Breast epithelium (tissue), 4 donors: ENCODE measurements around the gene RINL. TPM values are rescaled to one million over a fixed set of nuclear protein-coding genes. Genes with fewer than 3 reads are reported as not detected.

Experiments used
- DNase-seq, 2 donors: peaks; one replicate each; pipeline ENCODE4 v3.0.0-alpha.2; 2019; ENCODE audit warnings: low spot score in 2 of 2
- H3K27ac ChIP-seq, 2 donors: fragments of 200-600 bp; sonication (generic) in 1 of 2; one replicate each; pipeline ENCODE4 v1.5.1; 2016 to 2019; ENCODE audit warnings: mild to moderate bottlenecking in 1 of 2
- H3K27me3 ChIP-seq, 2 donors: fragments of 200-600 bp; sonication (generic) in 1 of 2; one replicate each; pipeline versions ENCODE4 v1.5.1 to v1.6.0; 2017 to 2019; ENCODE audit warnings: control low read depth in 1 of 2, mild to moderate bottlenecking in 1 of 2
- H3K36me3 ChIP-seq: fragments of 200-600 bp; one replicate; pipeline ENCODE4 v1.5.1; 2019
- H3K4me1 ChIP-seq, 2 donors: fragments of 200-600 bp; sonication (generic); one replicate each; pipeline ENCODE4 v1.5.1; 2016 to 2019; ENCODE audit warnings: control low read depth in 1 of 2
- H3K4me3 ChIP-seq, 3 donors: fragments of 200-600 bp; sonication (generic); 1 replicate in 2 of 3; 2 replicates in 1 of 3; pipeline ENCODE4 v1.5.1; 2016 to 2019; ENCODE audit warnings: mild to moderate bottlenecking in 3 of 3, moderate library complexity in 2 of 3
- H3K9me3 ChIP-seq, 2 donors: fragments of 200-600 bp; sonication (generic) in 1 of 2; one replicate each; pipeline ENCODE4 v1.5.1; 2016 to 2019; ENCODE audit warnings: control low read depth in 1 of 2
- POLR2A ChIP-seq: fragments of 450-650 bp; IDR thresholded peaks from one replicate; pipeline ENCODE4 v1.6.1; 2016; ENCODE audit warnings: antibody characterized with exemption, mild to moderate bottlenecking, moderate library complexity
- POLR2AphosphoS5 ChIP-seq, 3 donors: sonication (generic); formaldehyde crosslinking; IDR thresholded peaks; one replicate each; pipeline ENCODE4 v1.6.1; 2017; ENCODE audit warnings: antibody characterized with exemption in 3 of 3
- intact Hi-C: fragments of 100-400 bp; cut with DNase I; formaldehyde crosslinking; loops from one replicate; pipeline ENCODE4 v1.15.1; 2023; ENCODE audit warnings: low total_unique reads
- total RNA-seq, 3 donors: library from RNA; depleted of rRNA; stranded (reverse); fragments of >200 nt; gene quantifications; one replicate each; pipeline ENCODE4 v1.1.0, GENCODE V29; 2016
- TF ChIP-seq, protein P1 (sequence below), 3 donors: fragments of 450-650 bp; IDR thresholded peaks; one replicate each; pipeline ENCODE4 v1.5.1; 2016 to 2017; ENCODE audit warnings: antibody characterized with exemption in 3 of 3, mild to moderate bottlenecking in 3 of 3, moderate library complexity in 3 of 3

Gene RINL
- total RNA-seq, 3 donors from 2014 or later = 4.5 to 13.0 (median 12.8) TPM

DNA sequence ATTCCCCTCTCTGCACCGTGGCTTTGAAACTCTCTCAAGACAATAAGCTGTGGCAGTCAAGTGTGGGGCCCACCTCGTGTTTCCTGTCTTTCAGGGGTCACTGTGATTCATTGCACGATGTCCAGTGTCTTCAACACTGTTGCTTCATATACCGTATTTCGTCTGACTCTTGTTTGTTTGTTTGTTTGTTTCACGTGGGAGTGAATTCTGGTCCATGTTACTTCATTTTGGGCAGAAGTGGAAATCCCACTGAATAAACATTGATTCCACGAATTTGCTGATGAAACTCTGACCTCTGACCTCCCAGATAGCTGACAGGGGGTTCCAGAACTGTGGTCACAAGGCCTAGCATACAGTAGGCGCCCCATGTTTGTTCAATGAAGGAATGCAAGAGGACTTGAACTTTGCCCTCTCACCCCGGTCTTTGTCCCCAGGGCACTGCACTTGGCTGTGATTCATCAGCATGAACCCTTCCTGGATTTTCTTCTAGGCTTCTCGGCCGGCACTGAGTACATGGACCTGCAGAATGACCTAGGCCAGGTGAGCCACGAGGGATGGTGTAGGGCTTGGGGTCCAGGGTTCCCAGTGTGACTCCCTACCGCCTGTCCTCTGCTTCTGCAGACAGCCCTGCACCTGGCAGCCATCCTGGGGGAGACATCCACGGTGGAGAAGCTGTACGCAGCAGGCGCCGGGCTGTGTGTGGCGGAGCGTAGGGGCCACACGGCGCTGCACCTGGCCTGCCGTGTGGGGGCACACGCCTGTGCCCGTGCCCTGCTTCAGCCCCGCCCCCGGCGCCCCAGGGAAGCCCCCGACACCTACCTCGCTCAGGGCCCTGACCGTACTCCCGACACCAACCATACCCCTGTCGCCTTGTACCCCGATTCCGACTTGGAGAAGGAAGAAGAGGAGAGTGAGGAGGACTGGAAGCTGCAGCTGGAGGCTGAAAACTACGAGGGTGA is 26.8 kb upstream of the RINL start:
- TF ChIP-seq POLR2A (no peak), POLR2AphosphoS5 (IDR thresholded peaks at IDR 0.05) (no peak)
- TF ChIP-seq, protein P1, sequence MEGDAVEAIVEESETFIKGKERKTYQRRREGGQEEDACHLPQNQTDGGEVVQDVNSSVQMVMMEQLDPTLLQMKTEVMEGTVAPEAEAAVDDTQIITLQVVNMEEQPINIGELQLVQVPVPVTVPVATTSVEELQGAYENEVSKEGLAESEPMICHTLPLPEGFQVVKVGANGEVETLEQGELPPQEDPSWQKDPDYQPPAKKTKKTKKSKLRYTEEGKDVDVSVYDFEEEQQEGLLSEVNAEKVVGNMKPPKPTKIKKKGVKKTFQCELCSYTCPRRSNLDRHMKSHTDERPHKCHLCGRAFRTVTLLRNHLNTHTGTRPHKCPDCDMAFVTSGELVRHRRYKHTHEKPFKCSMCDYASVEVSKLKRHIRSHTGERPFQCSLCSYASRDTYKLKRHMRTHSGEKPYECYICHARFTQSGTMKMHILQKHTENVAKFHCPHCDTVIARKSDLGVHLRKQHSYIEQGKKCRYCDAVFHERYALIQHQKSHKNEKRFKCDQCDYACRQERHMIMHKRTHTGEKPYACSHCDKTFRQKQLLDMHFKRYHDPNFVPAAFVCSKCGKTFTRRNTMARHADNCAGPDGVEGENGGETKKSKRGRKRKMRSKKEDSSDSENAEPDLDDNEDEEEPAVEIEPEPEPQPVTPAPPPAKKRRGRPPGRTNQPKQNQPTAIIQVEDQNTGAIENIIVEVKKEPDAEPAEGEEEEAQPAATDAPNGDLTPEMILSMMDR (IDR thresholded peaks at IDR 0.05) = no peak
- no peaks in the 10 kb centered on the region for H3K9me3 ChIP-seq
- intact Hi-C loops = no loop called here

DNA sequence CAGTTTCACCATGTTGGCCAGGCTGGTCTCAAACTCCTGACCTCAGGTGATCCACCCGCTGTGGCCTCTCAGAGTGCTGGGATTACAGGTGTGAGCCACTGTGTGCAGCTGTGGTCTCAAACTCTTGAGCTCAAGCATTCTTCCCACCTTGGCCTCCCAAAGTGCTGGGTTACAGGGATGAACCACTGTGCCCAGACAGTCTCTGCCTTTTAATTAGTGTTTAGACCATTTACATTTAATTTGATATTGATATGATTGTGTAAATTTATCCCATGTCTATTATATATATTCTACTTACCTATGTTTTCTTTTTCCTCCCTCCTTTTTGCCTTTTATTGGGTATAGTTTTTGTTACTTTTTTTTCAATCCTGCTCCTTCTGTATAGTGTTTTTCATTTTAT is 23.6 kb upstream of the RINL start:
- no peaks in the 10 kb centered on the region for H3K9me3 ChIP-seq
- no peaks in the 10 kb centered on the region for H3K27me3 ChIP-seq
- intact Hi-C loops = no loop called here
- H3K4me1 ChIP-seq = peaks cover 0 to 6% of the 10 kb centered on the region in 2 donors
- no peak overlapping the region for H3K27ac ChIP-seq
- DNase-seq = no peak
- no peak for TF ChIP-seq POLR2A
- TF ChIP-seq POLR2AphosphoS5 (IDR thresholded peaks at IDR 0.05) = no peak
- TF ChIP-seq, protein P1 (IDR thresholded peaks at IDR 0.05) = no peak
- H3K36me3 ChIP-seq = peaks cover 4% of the 10 kb centered on the region
- no peak overlapping the region for H3K4me3 ChIP-seq

More for the DNA sequence above, 26.8 kb upstream of the RINL start:
- DNase-seq = no peak
- no peak overlapping the region for H3K27ac ChIP-seq
- H3K4me3 ChIP-seq = no peak overlapping the region
- no peaks in the 10 kb centered on the region for H3K27me3 ChIP-seq
- H3K36me3 ChIP-seq = peaks cover 4% of the 10 kb centered on the region
- peaks cover 0 to 6% of the 10 kb centered on the region in 2 donors for H3K4me1 ChIP-seq

DNA sequence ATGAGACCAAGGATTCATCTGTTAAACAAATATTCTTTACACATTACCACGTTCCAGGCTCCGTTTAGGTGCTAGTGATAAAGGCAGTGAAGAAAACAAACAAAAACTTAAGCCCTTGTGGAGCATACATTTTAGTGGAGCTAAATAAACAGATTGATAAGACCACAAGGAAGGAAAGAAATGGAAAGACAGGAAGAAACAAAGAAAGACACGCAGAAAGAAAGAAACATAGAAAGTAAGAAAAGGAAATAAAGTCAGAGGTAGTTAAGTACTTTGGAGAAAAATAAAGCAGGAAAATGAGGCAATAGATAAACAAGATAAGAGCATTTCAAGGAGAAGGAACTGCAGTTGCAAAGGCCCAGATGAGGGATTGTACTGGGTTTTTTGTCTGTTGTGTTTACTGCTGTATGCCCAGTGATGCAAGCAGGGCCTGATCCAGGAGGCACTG is 22.7 kb upstream of the RINL start:
- DNase-seq = no peak
- Histone ChIP-seq H3K4me1 (peaks cover 0 to 6% of the 10 kb centered on the region in 2 donors), H3K27me3 (no peaks in the 10 kb centered on the region), H3K4me3 (peak overlapping the region; percentile 67 to 94 (median 91)), H3K36me3 (peaks cover 4% of the 10 kb centered on the region), H3K9me3 (no peaks in the 10 kb centered on the region), H3K27ac (peak overlapping the region in 1 of 2 donors; percentile 92)
- intact Hi-C loops = no loop called here
- TF ChIP-seq, protein P1 (IDR thresholded peaks at IDR 0.05) = no peak
- TF ChIP-seq POLR2A = no peak

DNA sequence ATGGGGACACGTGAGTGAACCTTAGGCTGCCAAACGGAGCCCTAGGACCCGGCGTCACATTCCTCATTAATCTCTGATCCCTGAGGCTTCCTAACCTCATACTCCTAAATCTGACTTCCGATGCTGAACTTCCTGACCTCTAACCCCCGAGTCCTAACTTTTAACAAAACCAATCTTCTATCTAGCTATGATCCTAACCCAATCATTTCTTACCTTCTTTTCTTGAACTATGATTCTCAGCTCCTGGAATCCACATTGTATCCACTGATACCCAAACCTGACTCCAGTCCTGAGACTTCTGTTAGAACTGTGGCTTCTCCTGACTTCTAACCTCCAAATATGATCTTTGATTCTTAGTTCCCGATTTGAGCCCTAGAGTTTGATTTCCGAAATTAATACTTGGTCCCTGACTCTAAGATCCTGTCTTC is 22.1 kb upstream of the RINL start:
- Histone ChIP-seq H3K4me1 (peaks cover 0 to 6% of the 10 kb centered on the region in 2 donors), H3K36me3 (peaks cover under 1% of the 10 kb centered on the region), H3K9me3 (no peaks in the 10 kb centered on the region), H3K4me3 (peak overlapping the region; percentile 67 to 94 (median 91)), H3K27ac (peak overlapping the region; percentile 92 to 94), H3K27me3 (no peaks in the 10 kb centered on the region)
- TF ChIP-seq POLR2A (no peak), POLR2AphosphoS5 (IDR thresholded peaks at IDR 0.05) (no peak)
- TF ChIP-seq, protein P1 (IDR thresholded peaks at IDR 0.05) = no peak
- intact Hi-C loops = no loop called here
- no peak for DNase-seq
